Caco-2 (cell line): ENCODE measurements around the gene EBF4. TPM values are rescaled to one million over a fixed set of nuclear protein-coding genes. Genes with fewer than 3 reads are reported as not detected.

Experiments
- BruUV-seq: library from RNA; stranded (reverse); fragments of 400-500 nt; replicated peaks from 2 replicates; lab custom pipeline; 2021; lab: Mats Ljungman, UMichigan
- CTCF ChIA-PET: fragments of 300-600 bp; sonication (Branson Sonifier 250); formaldehyde crosslinking; loops from one replicate; lab custom pipeline; 2022; ENCODE audit warnings: antibody characterized with exemption; lab: Charles Lee
- POLR2A ChIA-PET: fragments of 300-600 bp; sonication (Branson Sonifier 250); formaldehyde crosslinking; loops from one replicate; lab custom pipeline; 2022; ENCODE audit warnings: antibody characterized with exemption; lab: Charles Lee
- DNase-seq, 2 experiments: peaks; one replicate each; pipeline versions ENCODE4 v3.0.0 to v3.0.0-alpha.2; 2020 to 2022
- H3K27me3 ChIP-seq: replicated peaks from 2 replicates; pipeline ENCODE4 v1.6.0; 2011; ENCODE audit warnings: low read length; ENCODE audit not compliant: control insufficient read depth, insufficient read depth
- H3K36me3 ChIP-seq: 2 replicates; pipeline ENCODE4 v1.5.1; 2011; ENCODE audit warnings: low read length; ENCODE audit not compliant: control insufficient read depth, insufficient read depth
- H3K4me1 ChIP-seq: fragments of 250-450 bp; sonication (Bioruptor Pico); 2 replicates; pipeline ENCODE4 v1.5.1; 2020; ENCODE audit warnings: mild to moderate bottlenecking
- H3K4me3 ChIP-seq: 2 replicates; pipeline ENCODE4 v1.5.1; 2011; ENCODE audit warnings: low read depth, mild to moderate bottlenecking, control low read depth, low read length
- H3K9me3 ChIP-seq: fragments of 250-450 bp; sonication (Bioruptor Pico); 2 replicates; pipeline ENCODE4 v1.5.1; 2020; ENCODE audit warnings: mild to moderate bottlenecking, moderate library complexity
- H3K27ac Mint-ChIP-seq: one replicate; pipeline ENCODE4 v1.8.0; 2022; ENCODE audit warnings: mixed read lengths; ENCODE audit not compliant: unreplicated experiment
- H3K27me3 Mint-ChIP-seq: one replicate; pipeline ENCODE4 v1.8.0; 2022; ENCODE audit warnings: mixed read lengths; ENCODE audit not compliant: insufficient read depth, unreplicated experiment
- H3K36me3 Mint-ChIP-seq: one replicate; pipeline ENCODE4 v1.8.0; 2022; ENCODE audit warnings: mild to moderate bottlenecking, mixed read lengths; ENCODE audit not compliant: insufficient read depth, unreplicated experiment
- H3K4me1 Mint-ChIP-seq: one replicate; pipeline ENCODE4 v1.8.0; 2022; ENCODE audit warnings: low read depth, mixed read lengths; ENCODE audit not compliant: unreplicated experiment
- H3K4me3 Mint-ChIP-seq: one replicate; pipeline ENCODE4 v1.8.0; 2022; ENCODE audit warnings: mild to moderate bottlenecking, moderate library complexity, mixed read lengths; ENCODE audit not compliant: unreplicated experiment
- H3K9me3 Mint-ChIP-seq: one replicate; pipeline ENCODE4 v1.8.0; 2022; ENCODE audit warnings: mixed read lengths; ENCODE audit not compliant: unreplicated experiment
- CTCF ChIP-seq, 2 experiments: fragments of 200-600 bp in 1 of 2; IDR thresholded peaks; 1 replicate in 1 of 2; 2 replicates in 1 of 2; pipeline versions ENCODE4 v1.5.1 to v1.8.0; 2011 to 2022; ENCODE audit warnings: antibody characterized with exemption in 1 of 2, control low read depth in 1 of 2, inconsistent platforms in 1 of 2, low read depth in 1 of 2, low read length in 1 of 2, mild to moderate bottlenecking in 1 of 2, moderate library complexity in 1 of 2; ENCODE audit not compliant: insufficient read depth in 1 of 2, severe bottlenecking in 1 of 2, unreplicated experiment in 1 of 2
- intact Hi-C: fragments of 100-400 bp; cut with micrococcal nuclease; formaldehyde crosslinking; loops from one replicate; pipeline ENCODE4 v1.10.0; 2022; ENCODE audit not compliant: unreplicated experiment
- total RNA-seq: library from RNA; stranded (reverse); gene quantifications from 2 replicates; pipeline ENCODE4 v1.2.3, GENCODE V29; 2022

The EBF4 gene
- total RNA-seq, 1 experiment from 2014 or later: 7.5 TPM

GRCh38 chr20:2708665-2709064, 16.1 kb downstream of the EBF4 start:
- DNase-seq: no peak
- no peaks in the 10 kb centered on the region for H3K9me3 ChIP-seq
- no peaks in the 10 kb centered on the region for H3K4me1 ChIP-seq
- ChIA-PET CTCF (interaction anchor here (1.4 kb wide), 1 partner anchor 187 kb away, joined by 3 read pairs; no protein-coding TSS in a partner anchor), POLR2A (no interaction called here)
- no peak overlapping the region for H3K4me3 Mint-ChIP-seq
- H3K27ac Mint-ChIP-seq: no peak overlapping the region
- H3K4me1 Mint-ChIP-seq: no peaks in the 10 kb centered on the region
- H3K4me3 ChIP-seq: no peak overlapping the region
- TF ChIP-seq CTCF (IDR thresholded peaks at IDR 0.05; ENCODE audit: insufficient read depth in 1 of 2, low read depth in 1 of 2, low read length in 1 of 2, severe bottlenecking in 1 of 2, unreplicated experiment in 1 of 2): no peak
- peaks cover 7% of the 10 kb centered on the region for H3K36me3 Mint-ChIP-seq
- intact Hi-C loops: no loop called here
- H3K9me3 Mint-ChIP-seq: no peaks in the 10 kb centered on the region
- no peaks in the 10 kb centered on the region for H3K27me3 ChIP-seq
- BruUV-seq: no TSS peak
- H3K36me3 ChIP-seq: no peaks in the 10 kb centered on the region
- H3K27me3 Mint-ChIP-seq: no peaks in the 10 kb centered on the region

- H3K9me3 Mint-ChIP-seq: no peaks in the 10 kb centered on the region
- H3K9me3 ChIP-seq: no peaks in the 10 kb centered on the region
- no TSS peak for BruUV-seq
- no peak overlapping the region for H3K4me3 Mint-ChIP-seq
- no peaks in the 10 kb centered on the region for H3K4me1 Mint-ChIP-seq
- POLR2A ChIA-PET: no interaction called here
- peaks cover 7% of the 10 kb centered on the region for H3K36me3 Mint-ChIP-seq
- no peaks in the 10 kb centered on the region for H3K36me3 ChIP-seq
- H3K4me3 ChIP-seq: no peak overlapping the region
- H3K27ac Mint-ChIP-seq: no peak overlapping the region
- DNase-seq: no peak
- H3K27me3 ChIP-seq: no peaks in the 10 kb centered on the region
- CTCF ChIA-PET: interaction anchor here (1.4 kb wide), 1 partner anchor 188 kb away, joined by 3 read pairs; no protein-coding TSS in a partner anchor
- peaks cover 3% of the 10 kb centered on the region for H3K27me3 Mint-ChIP-seq
- H3K4me1 ChIP-seq: no peaks in the 10 kb centered on the region
- intact Hi-C loops: no loop called here
- TF ChIP-seq CTCF (IDR thresholded peaks at IDR 0.05; ENCODE audit: insufficient read depth in 1 of 2, low read depth in 1 of 2, low read length in 1 of 2, severe bottlenecking in 1 of 2, unreplicated experiment in 1 of 2): no peak
Measured at GRCh38 chr20:2709205-2709981, 16.8 kb downstream of the EBF4 start.

GRCh38 chr20:2713285-2713684, 20.7 kb downstream of the EBF4 start:
- ChIA-PET POLR2A (interaction anchor here (0.6 kb wide), 2 partner anchors 13 to 114 kb away, joined by 3 to 15 read pairs; no protein-coding TSS in a partner anchor), CTCF (no interaction called here)
- Mint-ChIP-seq H3K36me3 (no peaks in the 10 kb centered on the region), H3K27ac (no peak overlapping the region), H3K4me1 (no peaks in the 10 kb centered on the region), H3K27me3 (peaks cover 3% of the 10 kb centered on the region), H3K9me3 (no peaks in the 10 kb centered on the region), H3K4me3 (no peak overlapping the region)
- no peak for DNase-seq
- no peaks in the 10 kb centered on the region for H3K4me1 ChIP-seq
- H3K4me3 ChIP-seq: no peak overlapping the region
- no TSS peak for BruUV-seq
- TF ChIP-seq CTCF (IDR thresholded peaks at IDR 0.05; ENCODE audit: insufficient read depth in 1 of 2, low read depth in 1 of 2, low read length in 1 of 2, severe bottlenecking in 1 of 2, unreplicated experiment in 1 of 2): peak; percentile 26 to 49
- H3K27me3 ChIP-seq: no peaks in the 10 kb centered on the region
- H3K36me3 ChIP-seq: no peaks in the 10 kb centered on the region
- H3K9me3 ChIP-seq: peaks cover 11% of the 10 kb centered on the region
- intact Hi-C loops: loop anchor here (2.0 kb wide), 2 partner anchors 38 to 140 kb away; no protein-coding TSS in a partner anchor
